Endothelial cell of umbilical vein (primary cell): ENCODE data around the gene CALHM5.

Experiments used
- EZH2 ChIP-seq: IDR thresholded peaks from 2 replicates; pipeline ENCODE4 v1.6.1; 2012; ENCODE audit warnings: borderline replicate concordance, low read depth, mild to moderate bottlenecking, moderate library complexity, low read length, inconsistent platforms; ENCODE audit not compliant: severe bottlenecking
- POLR2A ChIP-seq: IDR thresholded peaks from 2 replicates; pipeline ENCODE4 v1.6.1; 2012; ENCODE audit warnings: low read depth, mild to moderate bottlenecking, control low read depth, low read length
- POLR2AphosphoS5 ChIP-seq: IDR thresholded peaks from 2 replicates; pipeline ENCODE4 v1.6.1; 2012; ENCODE audit warnings: low read depth, mild to moderate bottlenecking, control low read depth, low read length, moderate library complexity; ENCODE audit not compliant: insufficient read depth
- TF ChIP-seq, protein P1 (sequence below), 2 donors: IDR thresholded peaks; 1 replicate in 1 of 2; 2 replicates in 1 of 2; pipeline ENCODE4 v1.5.1; 2011; ENCODE audit warnings: low read length in 2 of 2, mild to moderate bottlenecking in 2 of 2, moderate library complexity in 2 of 2, control low read depth in 1 of 2, inconsistent platforms in 1 of 2, low read depth in 1 of 2; ENCODE audit not compliant: insufficient read depth in 1 of 2; ENCODE audit errors: extremely low read depth in 1 of 2

DNA sequence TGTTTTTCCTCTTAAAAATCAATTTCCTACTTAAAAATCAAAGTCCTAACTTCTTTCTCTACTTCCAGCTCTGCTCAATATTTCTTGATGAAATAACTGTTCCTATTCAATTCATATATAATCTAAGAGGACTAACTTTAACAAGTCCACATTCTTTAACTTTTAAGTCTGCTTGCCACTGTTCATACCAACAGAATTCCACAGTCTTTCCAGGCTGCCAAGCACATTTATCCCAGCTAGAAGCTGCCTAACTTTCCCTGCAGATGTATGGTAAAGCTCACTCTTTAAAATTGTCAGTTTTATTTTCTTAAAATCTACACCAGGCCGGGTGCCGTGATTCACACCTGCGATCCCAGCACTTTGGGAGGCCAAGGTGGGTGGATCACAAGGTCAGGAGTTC is 38.7 kb upstream of the CALHM5 start:
- TF ChIP-seq, protein P1, sequence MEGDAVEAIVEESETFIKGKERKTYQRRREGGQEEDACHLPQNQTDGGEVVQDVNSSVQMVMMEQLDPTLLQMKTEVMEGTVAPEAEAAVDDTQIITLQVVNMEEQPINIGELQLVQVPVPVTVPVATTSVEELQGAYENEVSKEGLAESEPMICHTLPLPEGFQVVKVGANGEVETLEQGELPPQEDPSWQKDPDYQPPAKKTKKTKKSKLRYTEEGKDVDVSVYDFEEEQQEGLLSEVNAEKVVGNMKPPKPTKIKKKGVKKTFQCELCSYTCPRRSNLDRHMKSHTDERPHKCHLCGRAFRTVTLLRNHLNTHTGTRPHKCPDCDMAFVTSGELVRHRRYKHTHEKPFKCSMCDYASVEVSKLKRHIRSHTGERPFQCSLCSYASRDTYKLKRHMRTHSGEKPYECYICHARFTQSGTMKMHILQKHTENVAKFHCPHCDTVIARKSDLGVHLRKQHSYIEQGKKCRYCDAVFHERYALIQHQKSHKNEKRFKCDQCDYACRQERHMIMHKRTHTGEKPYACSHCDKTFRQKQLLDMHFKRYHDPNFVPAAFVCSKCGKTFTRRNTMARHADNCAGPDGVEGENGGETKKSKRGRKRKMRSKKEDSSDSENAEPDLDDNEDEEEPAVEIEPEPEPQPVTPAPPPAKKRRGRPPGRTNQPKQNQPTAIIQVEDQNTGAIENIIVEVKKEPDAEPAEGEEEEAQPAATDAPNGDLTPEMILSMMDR (IDR thresholded peaks at IDR 0.05; ENCODE audit: extremely low read depth in 1 of 2, insufficient read depth in 1 of 2, low read depth in 1 of 2, low read length in 2 of 2) = no peak
- TF ChIP-seq EZH2 (no peak), POLR2AphosphoS5 (no peak), POLR2A (no peak)
